Mesenchymal stem cell (in vitro differentiated cells and primary cell): ENCODE measurements around the gene TMEM121B.

Source experiments
- DNase-seq: peaks from one replicate; pipeline ENCODE4 v3.0.0-alpha.2; 2013
- H2AFZ ChIP-seq: one replicate; pipeline ENCODE4 v1.6.1; 2013; ENCODE audit warnings: low read depth, mild to moderate bottlenecking, control low read depth, inconsistent platforms, low read length, moderate library complexity
- H2AK5ac ChIP-seq: 2 replicates; pipeline ENCODE4 v1.6.1; 2013; ENCODE audit warnings: low read length, moderate library complexity, mild to moderate bottlenecking, inconsistent platforms; ENCODE audit not compliant: severe bottlenecking
- H2BK120ac ChIP-seq: one replicate; pipeline ENCODE4 v1.6.1; 2013; ENCODE audit warnings: low read depth, mild to moderate bottlenecking, inconsistent platforms, low read length, moderate library complexity
- H2BK12ac ChIP-seq, 2 experiments: one replicate each; pipeline ENCODE4 v1.6.1; 2013; ENCODE audit warnings: inconsistent platforms in 2 of 2, low read length in 2 of 2, mild to moderate bottlenecking in 2 of 2, moderate library complexity in 2 of 2, control low read depth in 1 of 2
- H2BK15ac ChIP-seq: one replicate; pipeline ENCODE4 v1.6.1; 2013; ENCODE audit warnings: mild to moderate bottlenecking, low read depth, inconsistent platforms; ENCODE audit not compliant: poor library complexity, severe bottlenecking
- H2BK5ac ChIP-seq: 2 replicates; pipeline ENCODE4 v1.6.1; 2013; ENCODE audit warnings: low read depth, mild to moderate bottlenecking, low read length, control low read depth, inconsistent platforms; ENCODE audit not compliant: poor library complexity, severe bottlenecking
- H3K14ac ChIP-seq, 2 experiments: one replicate each; pipeline ENCODE4 v1.6.1; 2013; ENCODE audit warnings: inconsistent platforms in 2 of 2, low read length in 2 of 2, control low read depth in 1 of 2, mild to moderate bottlenecking in 1 of 2, moderate library complexity in 1 of 2
- H3K18ac ChIP-seq, 2 experiments: one replicate each; pipeline ENCODE4 v1.6.1; 2013; ENCODE audit warnings: inconsistent platforms in 2 of 2, low read length in 2 of 2, control low read depth in 1 of 2, low read depth in 1 of 2, mild to moderate bottlenecking in 1 of 2
- H3K23ac ChIP-seq, 2 experiments: one replicate each; pipeline ENCODE4 v1.6.1; 2013; ENCODE audit warnings: inconsistent platforms in 2 of 2, low read length in 2 of 2, mild to moderate bottlenecking in 2 of 2, moderate library complexity in 2 of 2, control low read depth in 1 of 2
- H3K27ac ChIP-seq: 2 replicates; pipeline ENCODE4 v1.5.1; 2013; ENCODE audit warnings: mild to moderate bottlenecking, moderate library complexity, low read length, control low read depth, inconsistent platforms; ENCODE audit not compliant: poor library complexity, severe bottlenecking
- H3K27me3 ChIP-seq, 2 experiments: 2 replicates each; pipeline versions ENCODE4 v1.6.1 to v1.7.0; 2013; ENCODE audit warnings: low read length in 2 of 2, mild to moderate bottlenecking in 2 of 2, moderate library complexity in 2 of 2, control low read depth in 1 of 2, inconsistent platforms in 1 of 2; ENCODE audit not compliant: control insufficient read depth in 1 of 2, insufficient read depth in 1 of 2
- H3K36me3 ChIP-seq, 2 experiments: 2 replicates each; pipeline versions ENCODE4 v1.6.1 to v1.7.0; 2013; ENCODE audit warnings: low read length in 2 of 2, control low read depth in 1 of 2, inconsistent platforms in 1 of 2, low read depth in 1 of 2, mild to moderate bottlenecking in 1 of 2; ENCODE audit not compliant: insufficient read depth in 2 of 2, control insufficient read depth in 1 of 2
- H3K4ac ChIP-seq, 2 experiments: one replicate each; pipeline ENCODE4 v1.6.1; 2013; ENCODE audit warnings: inconsistent platforms in 2 of 2, low read length in 2 of 2, mild to moderate bottlenecking in 2 of 2, moderate library complexity in 2 of 2, control low read depth in 1 of 2, low read depth in 1 of 2
- H3K4me1 ChIP-seq: 2 replicates; pipeline ENCODE4 v1.6.1; 2013; ENCODE audit warnings: low read depth, low read length, control low read depth; ENCODE audit not compliant: control insufficient read depth, insufficient read depth
- H3K4me2 ChIP-seq: 2 replicates; pipeline ENCODE4 v1.6.1; 2013; ENCODE audit warnings: low read length, mild to moderate bottlenecking, inconsistent platforms; ENCODE audit not compliant: poor library complexity, severe bottlenecking
- H3K4me3 ChIP-seq, 2 experiments: 2 replicates each; pipeline versions ENCODE4 v1.5.1 to v1.7.0; 2013; ENCODE audit warnings: low read length in 2 of 2, mild to moderate bottlenecking in 2 of 2, control low read depth in 1 of 2, low read depth in 1 of 2; ENCODE audit not compliant: insufficient read depth in 1 of 2
- H3K79me1 ChIP-seq: replicated peaks from 2 replicates; pipeline ENCODE4 v1.6.1; 2013; ENCODE audit warnings: mild to moderate bottlenecking, control low read depth, low read length, inconsistent platforms; ENCODE audit not compliant: poor library complexity, severe bottlenecking
- H3K9ac ChIP-seq: 2 replicates; pipeline ENCODE4 v1.7.0; 2013; ENCODE audit warnings: mild to moderate bottlenecking, low read length, moderate library complexity
- H3K9me3 ChIP-seq: 2 replicates; pipeline ENCODE4 v1.7.0; 2013; ENCODE audit warnings: mild to moderate bottlenecking, low read length; ENCODE audit not compliant: control insufficient read depth
- H4K8ac ChIP-seq: one replicate; pipeline ENCODE4 v1.6.1; 2013; ENCODE audit warnings: inconsistent platforms, mild to moderate bottlenecking, low read length, moderate library complexity
- H4K91ac ChIP-seq: one replicate; pipeline ENCODE4 v1.6.1; 2013; ENCODE audit warnings: mild to moderate bottlenecking, low read length, inconsistent platforms
- WGBS: methylation state at CpG from one replicate; pipeline ENCODE4 v1.1.7; 2013; ENCODE audit warnings: mixed read lengths; 5-methylcytosine and 5-hydroxymethylcytosine counted together

Gene TMEM121B

GRCh38 chr22:17101475-17102296 is 19.5 kb downstream of the TMEM121B start:
- DNase-seq = no peak
- Histone ChIP-seq H3K9me3 (no peaks in the 10 kb centered on the region), H3K4me3 (no peak overlapping the region), H2AK5ac (no peak overlapping the region), H3K23ac (no peak overlapping the region), H2BK5ac (no peak overlapping the region), H3K4ac (no peak overlapping the region), H3K4me1 (no peaks in the 10 kb centered on the region), H3K9ac (no peak overlapping the region), H3K14ac (no peak overlapping the region), H2BK12ac (no peak overlapping the region), H3K79me1 (peaks cover 7% of the 10 kb centered on the region), H4K91ac (no peak overlapping the region), H3K36me3 (peaks cover 79 to 91% of the 10 kb centered on the region in 2 experiments), H3K27ac (no peak overlapping the region), H2BK15ac (no peak overlapping the region), H3K27me3 (no peaks in the 10 kb centered on the region), H4K8ac (no peak overlapping the region), H3K4me2 (no peak overlapping the region), H3K18ac (no peak overlapping the region), H2AFZ (no peak overlapping the region), H2BK120ac (no peak overlapping the region)
- 94% methylated on average over 13 of the region's 14 CpGs for WGBS

GRCh38 chr22:17100621-17101020 is 20.5 kb downstream of the TMEM121B start:
- DNase-seq = no peak
- Histone ChIP-seq H3K9ac (no peak overlapping the region), H3K9me3 (no peaks in the 10 kb centered on the region), H3K23ac (peak overlapping the region in 1 of 2 experiments; percentile 27), H4K91ac (no peak overlapping the region), H3K4me2 (no peak overlapping the region), H2BK15ac (no peak overlapping the region), H2AFZ (no peak overlapping the region), H3K4ac (no peak overlapping the region), H3K79me1 (peaks cover 14% of the 10 kb centered on the region), H4K8ac (no peak overlapping the region), H2BK12ac (no peak overlapping the region), H3K18ac (no peak overlapping the region), H3K4me3 (no peak overlapping the region), H2BK5ac (no peak overlapping the region), H3K27me3 (no peaks in the 10 kb centered on the region), H2BK120ac (no peak overlapping the region), H3K27ac (no peak overlapping the region), H3K36me3 (peaks cover 71 to 80% of the 10 kb centered on the region in 2 experiments), H2AK5ac (no peak overlapping the region), H3K4me1 (no peaks in the 10 kb centered on the region), H3K14ac (no peak overlapping the region)
- WGBS = 91% methylated on average over 6 of the region's 6 CpGs

- Histone ChIP-seq H3K79me1 (peaks cover 21% of the 10 kb centered on the region), H3K4ac (no peak overlapping the region), H3K27ac (no peak overlapping the region), H3K14ac (no peak overlapping the region), H2AK5ac (no peak overlapping the region), H2BK15ac (no peak overlapping the region), H3K4me3 (no peak overlapping the region), H3K9me3 (no peaks in the 10 kb centered on the region), H3K18ac (no peak overlapping the region), H4K91ac (no peak overlapping the region), H3K36me3 (peaks cover 52 to 65% of the 10 kb centered on the region in 2 experiments), H3K4me2 (no peak overlapping the region), H3K9ac (no peak overlapping the region), H2BK120ac (no peak overlapping the region), H3K23ac (no peak overlapping the region), H2BK12ac (no peak overlapping the region), H2BK5ac (no peak overlapping the region), H4K8ac (no peak overlapping the region), H3K4me1 (no peaks in the 10 kb centered on the region), H3K27me3 (no peaks in the 10 kb centered on the region), H2AFZ (no peak overlapping the region)
- no peak for DNase-seq
- WGBS = 80% methylated on average over 7 of the region's 7 CpGs
These were observed 22.8 kb downstream of the TMEM121B start for GRCh38 chr22:17098379-17098819.

DNA sequence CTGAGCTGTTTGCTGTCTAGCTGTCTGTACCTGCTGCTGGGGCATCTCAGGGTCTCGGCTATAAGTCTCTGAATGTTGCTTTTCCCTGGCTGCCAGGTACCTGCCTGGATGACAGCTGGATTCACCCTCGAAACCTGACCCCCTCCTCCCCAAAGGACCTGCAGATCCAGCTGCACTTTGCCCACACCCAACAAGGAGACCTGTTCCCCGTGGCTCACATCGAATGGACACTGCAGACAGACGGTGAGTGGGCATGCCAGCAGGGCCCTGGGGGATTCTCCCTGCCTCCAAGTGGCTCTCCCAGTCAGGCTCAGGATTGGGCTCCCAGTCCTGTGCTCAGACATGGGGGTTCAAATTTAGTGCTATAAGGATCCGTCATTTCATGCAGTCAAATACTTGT is 23.5 kb downstream of the TMEM121B start:
- Histone ChIP-seq H3K9me3 (no peaks in the 10 kb centered on the region), H3K36me3 (peaks cover 47 to 59% of the 10 kb centered on the region in 2 experiments), H4K8ac (no peak overlapping the region), H2AFZ (no peak overlapping the region), H2BK120ac (no peak overlapping the region), H3K9ac (no peak overlapping the region), H3K4me3 (no peak overlapping the region), H3K27ac (no peak overlapping the region), H2AK5ac (no peak overlapping the region), H2BK12ac (no peak overlapping the region), H3K4me2 (no peak overlapping the region), H2BK5ac (no peak overlapping the region), H3K4ac (no peak overlapping the region), H3K14ac (no peak overlapping the region), H3K18ac (no peak overlapping the region), H3K23ac (no peak overlapping the region), H3K4me1 (no peaks in the 10 kb centered on the region), H3K27me3 (no peaks in the 10 kb centered on the region), H3K79me1 (peaks cover 24% of the 10 kb centered on the region), H4K91ac (no peak overlapping the region), H2BK15ac (no peak overlapping the region)
- DNase-seq = no peak
- WGBS = 96% methylated on average over 6 of the region's 6 CpGs
